Activated CD4-positive, alpha-beta T cell treated with anti-CD3 and anti-CD28 coated beads, Interleukin-2, Interleukin-6, amounts not matched to agents 100 ng/mL and 50 ng/mL, durations not matched to agents 16 hours and 8 hours (primary cell): Measurements from ENCODE around the gene P2RX4.
"Not testable (repeated sequence)": the region's sequence is repeated elsewhere in the genome, so short reads cannot be mapped to it uniquely, and the experiment has no call there.

Experiments used
- DNase-seq: peaks from one replicate; pipeline ENCODE4 v3.0.0-alpha.2; 2020

Gene P2RX4

GRCh38 chr12:121279507-121279915, 69.6 kb downstream of the P2RX4 start:
- no peak for DNase-seq

GRCh38 chr12:121280531-121280930, 70.6 kb downstream of the P2RX4 start:
- DNase-seq: not testable (repeated sequence)

GRCh38 chr12:121281116-121281515, 71.2 kb downstream of the P2RX4 start:
- DNase-seq: not testable (repeated sequence)

- DNase-seq: no peak
Observed at GRCh38 chr12:121282072-121282742, 72.3 kb downstream of the P2RX4 start.

GRCh38 chr12:121282910-121283309, 73.0 kb downstream of the P2RX4 start:
- DNase-seq: not testable (repeated sequence)

- DNase-seq: no peak
Observed at GRCh38 chr12:121283388-121283787, 73.5 kb downstream of the P2RX4 start.
